PFSK-1 (cell line): ENCODE data around the gene IKZF2.

ENCODE experiments used
- SIN3A ChIP-seq: IDR thresholded peaks from 2 replicates; pipeline ENCODE4 v1.6.1; 2012; ENCODE audit warnings: mild to moderate bottlenecking, low read length, moderate library complexity, borderline replicate concordance; ENCODE audit not compliant: insufficient read depth
- TAF1 ChIP-seq: IDR thresholded peaks from 2 replicates; pipeline ENCODE4 v1.6.1; 2012; ENCODE audit warnings: low read length, control low read depth, borderline replicate concordance; ENCODE audit not compliant: insufficient read depth

- TF ChIP-seq SIN3A (no peak), TAF1 (no peak)
These were observed 193.3 kb downstream of the IKZF2 start for GRCh38 chr2:212958133-212958532.
